ENCODE data around the gene GSTM5.
"Not testable (repeated sequence)": the region's sequence is repeated elsewhere in the genome, so short reads cannot be mapped to it uniquely, and the experiment has no call there.

GSTM5 gene

DNA sequence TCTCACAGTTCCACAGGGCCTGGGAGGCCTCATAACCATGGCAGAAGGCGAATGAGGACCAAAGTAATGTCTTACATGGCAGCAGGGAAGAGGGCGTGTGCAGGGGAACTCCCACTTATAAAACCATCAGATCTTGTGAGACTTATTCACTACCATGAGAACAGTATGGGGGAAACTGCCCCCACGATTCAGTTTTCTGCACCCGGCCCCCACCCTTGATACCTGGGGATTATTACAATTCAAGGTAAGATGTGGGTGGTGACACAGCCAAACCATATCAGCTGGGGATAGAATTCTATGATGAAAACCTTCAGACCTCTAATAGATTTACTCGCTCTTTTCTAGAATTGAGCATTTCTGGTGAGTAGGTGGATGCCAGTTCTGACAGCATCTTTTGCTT, 17.7 kb upstream of the GSTM5 start:
- not testable (repeated sequence) for DNase-seq

DNA sequence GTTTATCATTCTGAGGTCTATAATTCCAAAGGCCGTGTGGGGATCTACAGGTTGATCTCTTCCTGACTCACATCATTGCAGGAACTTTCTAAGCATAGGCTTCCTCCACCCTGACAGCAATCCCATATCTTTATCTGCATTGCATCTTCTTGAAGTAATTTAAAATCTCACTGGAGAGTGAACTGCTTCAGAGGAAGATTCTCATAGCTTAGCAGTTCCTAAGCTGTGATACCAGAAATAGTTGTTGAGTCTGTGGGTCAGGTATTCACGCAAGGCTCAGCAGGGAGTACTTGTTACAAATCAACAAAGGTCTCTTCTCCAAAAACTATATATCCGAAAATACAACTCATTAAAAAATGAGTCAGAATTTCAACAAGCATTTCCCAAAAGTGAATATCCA, 16.9 kb upstream of the GSTM5 start:
- not testable (repeated sequence) for DNase-seq

DNA sequence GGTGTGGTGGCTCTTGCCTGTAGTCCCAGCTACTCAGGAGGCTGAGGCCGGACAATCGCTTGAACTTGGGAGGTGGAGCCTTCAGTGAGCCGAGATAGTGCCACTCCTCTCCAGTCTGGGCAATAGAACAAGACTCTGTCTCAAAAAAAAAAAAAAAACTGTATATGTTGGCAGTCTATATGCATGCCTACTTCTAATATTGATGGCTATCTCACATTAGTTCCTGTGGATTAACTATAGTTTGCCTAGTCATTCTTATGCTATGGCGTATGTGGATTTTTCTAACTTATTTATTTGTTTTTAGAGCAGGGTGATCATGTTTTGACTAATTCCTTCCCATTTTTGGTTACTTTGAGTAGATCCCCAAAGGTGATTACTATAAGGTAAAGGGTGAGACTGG, 15.0 kb upstream of the GSTM5 start:
- DNase-seq: no peak

DNA sequence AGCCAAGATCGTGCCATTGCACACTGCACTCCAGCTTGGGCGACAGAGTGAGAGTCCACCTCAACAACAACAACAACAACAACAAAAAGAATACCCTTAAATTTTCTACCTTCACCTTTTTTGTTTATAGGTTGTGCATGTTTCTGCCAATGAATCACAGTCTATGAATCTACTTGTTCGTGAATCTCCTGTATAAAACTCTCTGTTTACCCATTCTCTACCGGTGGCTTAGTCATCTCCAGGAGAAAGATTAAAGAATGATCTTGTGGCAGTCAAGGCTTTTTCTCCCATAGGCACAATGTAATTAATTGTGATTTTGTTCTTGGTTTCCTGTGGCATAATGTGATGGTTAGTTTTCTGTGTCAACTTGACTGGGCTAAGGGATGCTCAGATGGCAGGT, 14.2 kb upstream of the GSTM5 start:
- DNase-seq: not testable (repeated sequence)

DNA sequence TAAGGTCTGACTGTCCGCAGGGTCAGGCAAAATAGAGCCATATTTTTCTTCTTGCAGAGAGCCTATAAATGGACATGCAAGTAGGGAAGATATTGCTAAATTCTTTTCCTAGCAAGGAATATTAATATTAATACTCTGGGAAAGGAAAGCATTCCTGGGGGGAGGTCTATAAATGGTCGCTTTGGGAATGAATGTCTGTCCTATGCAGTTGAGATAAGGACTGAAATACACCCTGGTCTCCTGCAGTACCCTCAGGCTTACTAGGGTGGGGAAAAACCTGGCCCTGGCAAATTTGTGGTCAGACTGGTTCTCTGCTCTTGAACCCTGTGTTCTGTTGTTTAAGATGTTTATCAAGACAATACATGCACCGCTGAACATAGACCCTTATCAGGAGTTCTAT, 9.1 kb upstream of the GSTM5 start:
- DNase-seq: not testable (repeated sequence)

DNA sequence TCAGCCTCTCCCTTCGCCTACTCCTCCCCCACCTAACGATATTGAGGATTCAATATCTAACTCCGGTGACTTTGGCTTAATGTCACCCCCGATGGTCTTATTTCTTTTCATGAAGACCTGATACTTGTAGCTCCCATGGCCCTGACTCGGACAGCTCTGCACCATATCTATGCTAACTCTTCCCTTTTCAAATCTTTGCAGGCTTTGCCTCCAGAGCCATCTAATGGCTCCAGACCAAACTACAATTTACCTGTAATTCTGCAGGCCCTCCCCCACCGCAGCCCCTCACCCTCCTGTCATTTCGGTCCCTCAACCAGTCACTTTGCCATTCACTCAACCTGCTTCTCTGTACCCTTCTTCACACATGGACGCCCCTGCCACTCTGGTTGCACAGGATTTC, 7.9 kb upstream of the GSTM5 start:
- DNase-seq: no peak

DNA sequence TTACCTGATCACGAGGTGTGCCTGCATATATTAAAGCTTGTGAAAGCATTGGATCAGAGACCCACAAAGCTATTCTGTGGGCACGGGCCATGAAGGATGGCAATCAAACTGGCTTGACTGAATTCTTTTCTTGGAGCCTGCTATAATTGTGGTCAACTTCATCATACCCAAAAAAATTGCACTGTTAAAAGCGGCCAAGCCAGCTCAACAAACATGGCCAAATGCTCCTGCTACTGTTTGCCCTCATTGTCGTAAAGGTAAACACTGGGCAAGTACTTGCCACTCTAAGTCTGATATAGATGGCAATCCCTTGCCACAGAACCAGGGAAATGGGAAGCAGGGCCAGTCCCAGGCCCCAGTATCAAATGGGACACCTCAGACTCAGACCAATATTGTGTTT, 6.6 kb upstream of the GSTM5 start:
- no peak for DNase-seq

DNA sequence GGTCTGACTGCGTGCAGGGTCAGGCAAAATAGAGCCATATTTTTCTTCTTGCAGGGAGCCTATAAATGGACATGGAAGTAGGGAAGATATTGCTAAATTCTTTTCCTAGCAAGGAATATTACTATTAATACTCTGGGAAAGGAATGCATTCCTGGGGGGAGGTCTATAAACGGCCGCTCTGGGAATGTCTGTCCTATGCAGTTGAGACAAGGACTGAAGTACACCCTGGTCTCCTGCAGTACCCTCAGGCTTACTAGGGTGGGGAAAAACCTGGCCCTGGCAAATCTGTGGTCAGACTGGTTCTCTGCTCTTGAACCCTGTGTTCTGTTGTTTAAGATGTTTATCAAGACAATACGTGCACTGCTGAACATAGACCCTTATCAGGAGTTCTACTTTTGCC, 3.1 kb upstream of the GSTM5 start:
- DNase-seq: not testable (repeated sequence)

DNA sequence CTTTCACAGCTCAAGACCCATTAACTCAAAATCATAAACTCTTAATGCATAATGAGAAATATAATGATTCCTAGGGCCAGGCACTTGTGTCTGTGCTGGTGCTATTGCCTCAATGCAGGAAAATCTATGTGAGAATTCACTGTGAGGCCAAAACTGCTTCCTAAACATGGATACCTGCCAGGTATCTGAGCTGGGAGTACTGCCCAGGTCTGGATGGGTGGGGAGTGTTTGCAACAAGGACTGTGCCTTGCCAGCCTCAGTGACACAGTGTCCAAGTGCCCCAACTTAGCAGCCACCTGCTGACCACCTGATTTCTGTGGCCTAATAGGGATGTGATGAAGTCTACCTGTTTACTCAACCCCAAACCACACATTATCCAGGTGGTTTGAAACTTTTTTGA, 2.2 kb upstream of the GSTM5 start:
- DNase-seq: not testable (repeated sequence)

DNA sequence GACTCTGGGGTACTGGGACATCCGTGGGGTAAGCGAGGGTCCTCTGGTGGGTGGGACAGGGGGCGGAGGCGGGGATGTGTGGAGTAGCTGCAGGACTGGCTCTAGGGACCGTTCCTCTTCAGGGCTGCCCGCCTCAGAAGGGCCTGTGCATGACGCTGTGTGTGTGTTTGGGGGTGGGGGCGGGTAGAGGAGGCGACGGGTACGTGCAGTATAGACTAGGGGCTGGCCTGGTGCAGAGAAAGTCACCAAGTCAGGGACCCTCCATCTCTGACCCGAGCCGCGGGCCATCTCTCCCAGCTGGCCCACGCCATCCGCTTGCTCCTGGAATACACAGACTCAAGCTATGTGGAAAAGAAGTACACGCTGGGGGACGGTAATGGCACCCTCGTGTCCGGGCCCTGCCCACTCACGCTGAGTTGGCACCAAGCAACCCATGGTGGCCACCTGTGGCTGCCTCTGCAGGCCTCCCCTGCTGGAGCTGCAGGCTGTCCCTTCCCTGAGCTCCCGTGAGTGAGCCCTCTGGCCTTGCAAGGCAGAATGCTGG, 342 bp downstream of the GSTM5 start:
- no peak for DNase-seq

DNA sequence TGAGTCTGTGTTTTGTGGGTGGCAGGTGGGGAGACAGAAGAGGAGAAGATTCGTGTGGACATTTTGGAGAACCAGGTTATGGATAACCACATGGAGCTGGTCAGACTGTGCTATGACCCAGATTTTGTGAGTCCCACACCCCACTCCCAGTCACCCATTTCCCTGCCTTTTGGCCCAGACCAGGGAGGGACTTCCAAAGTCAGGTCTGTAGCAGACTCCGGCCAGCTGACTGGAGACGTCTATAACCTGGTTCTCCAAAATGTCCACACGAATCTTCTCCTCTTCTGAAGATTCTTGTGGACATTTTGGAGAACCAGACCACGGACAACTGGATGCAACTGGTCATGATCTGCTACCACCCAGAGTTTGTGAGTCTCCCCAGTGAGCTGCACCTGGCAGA, 1.6 kb downstream of the GSTM5 start:
- DNase-seq: no peak

DNA sequence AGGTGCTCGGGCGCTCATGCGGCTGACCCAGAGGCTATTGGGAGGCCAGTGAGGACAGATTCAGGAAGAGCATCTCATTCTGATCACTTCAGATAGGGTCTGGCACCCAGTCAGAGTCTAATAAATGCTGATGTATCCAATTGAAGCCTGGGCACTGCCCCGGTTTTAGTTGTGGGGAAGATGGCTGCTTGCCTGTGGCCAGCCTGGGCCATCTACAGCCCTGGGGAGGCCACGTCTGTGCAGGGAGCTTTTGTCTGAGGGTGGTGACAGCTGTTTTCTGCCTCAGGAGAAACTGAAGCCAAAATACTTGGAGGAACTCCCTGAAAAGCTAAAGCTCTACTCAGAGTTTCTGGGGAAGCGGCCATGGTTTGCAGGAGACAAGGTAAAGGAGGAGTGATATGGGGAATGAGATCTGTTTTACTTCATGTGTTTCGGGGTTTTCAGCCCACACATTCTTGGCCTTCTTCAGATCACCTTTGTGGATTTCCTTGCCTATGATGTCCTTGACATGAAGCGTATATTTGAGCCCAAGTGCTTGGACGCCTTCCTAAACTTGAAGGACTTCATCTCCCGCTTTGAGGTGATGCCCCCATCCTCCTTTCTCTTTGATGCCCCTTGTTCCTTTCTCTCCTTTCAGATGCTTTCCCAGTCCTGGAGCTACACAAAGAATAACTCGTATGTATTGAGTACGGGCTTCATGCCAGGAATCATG, 2.8 kb downstream of the GSTM5 start:
- no peak for DNase-seq

DNA sequence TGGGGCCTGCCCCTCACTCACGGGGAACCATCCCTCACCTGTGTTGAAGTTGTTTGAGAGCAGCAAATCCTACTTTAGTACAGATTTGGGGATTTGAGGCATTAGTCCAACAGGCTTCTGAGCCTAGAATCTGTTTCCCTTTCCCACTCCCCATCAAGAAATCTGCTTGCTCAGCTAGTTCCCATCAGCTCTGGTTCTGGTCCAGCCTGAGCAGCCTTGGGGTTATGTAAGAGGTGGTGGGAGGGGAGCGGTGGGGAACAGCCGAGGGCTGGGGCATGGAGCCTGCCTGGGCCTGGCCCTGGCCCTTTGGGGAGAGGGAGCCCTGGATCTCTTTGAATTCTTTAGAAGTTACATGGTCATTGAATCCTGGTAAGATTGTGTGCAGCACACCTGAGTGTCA, 4.1 kb downstream of the GSTM5 start:
- DNase-seq: no peak

DNA sequence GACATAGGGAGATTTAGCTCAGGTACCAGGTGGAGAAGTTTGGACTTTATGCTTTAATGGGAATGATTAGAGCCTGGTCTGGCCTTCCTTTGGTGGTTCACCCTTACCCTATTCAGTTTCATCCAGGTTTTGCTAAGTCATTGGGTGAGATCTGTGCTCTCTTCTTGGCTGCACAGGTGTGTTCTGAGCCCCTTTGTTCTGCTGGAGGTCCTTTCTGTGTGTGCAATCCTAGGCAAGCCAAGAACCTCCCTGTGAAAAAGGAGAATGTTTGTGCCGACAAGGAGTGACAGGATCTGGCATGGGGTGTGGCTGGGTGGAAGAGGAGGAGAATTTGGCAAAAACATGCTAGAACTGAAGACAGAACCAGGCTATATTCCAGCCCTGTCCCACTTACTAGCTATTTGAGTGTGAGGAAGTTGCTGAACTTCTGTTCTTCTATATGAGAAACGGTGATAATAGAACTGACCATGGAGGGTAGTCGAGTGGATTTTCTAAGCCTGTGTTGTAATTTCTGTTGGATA, 4.6 kb downstream of the GSTM5 start:
- DNase-seq: no peak

DNA sequence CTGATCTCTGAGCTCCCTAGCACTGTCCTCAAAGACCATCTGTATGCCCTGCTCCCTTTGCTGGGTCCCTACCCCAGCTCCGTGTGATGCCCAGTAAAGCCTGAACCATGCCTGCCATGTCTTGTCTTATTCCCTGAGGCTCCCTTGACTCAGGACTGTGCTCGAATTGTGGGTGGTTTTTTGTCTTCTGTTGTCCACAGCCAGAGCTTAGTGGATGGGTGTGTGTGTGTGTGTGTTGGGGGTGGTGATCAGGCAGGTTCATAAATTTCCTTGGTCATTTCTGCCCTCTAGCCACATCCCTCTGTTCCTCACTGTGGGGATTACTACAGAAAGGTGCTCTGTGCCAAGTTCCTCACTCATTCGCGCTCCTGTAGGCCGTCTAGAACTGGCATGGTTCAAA, 5.7 kb downstream of the GSTM5 start:
- DNase-seq: no peak

DNA sequence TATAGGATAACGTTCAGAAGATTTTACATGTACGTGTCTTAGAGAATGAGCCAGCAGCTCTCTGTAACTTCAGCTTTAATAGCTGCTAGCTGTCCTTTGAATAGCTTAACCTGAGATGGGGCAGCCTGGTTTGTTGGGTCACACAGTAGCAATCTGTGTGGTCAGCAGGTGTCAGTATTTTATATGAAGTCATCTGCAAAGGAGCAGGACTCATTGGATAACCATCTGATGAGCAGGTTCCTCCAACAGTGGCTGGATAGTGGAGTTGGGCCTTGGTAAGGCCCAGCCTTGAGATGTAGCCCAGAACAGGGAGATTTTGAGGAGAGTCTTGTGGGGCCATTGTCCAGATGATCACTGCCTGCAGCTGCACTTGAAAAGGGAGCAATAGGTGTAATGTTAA, 6.4 kb downstream of the GSTM5 start:
- DNase-seq: no peak

DNA sequence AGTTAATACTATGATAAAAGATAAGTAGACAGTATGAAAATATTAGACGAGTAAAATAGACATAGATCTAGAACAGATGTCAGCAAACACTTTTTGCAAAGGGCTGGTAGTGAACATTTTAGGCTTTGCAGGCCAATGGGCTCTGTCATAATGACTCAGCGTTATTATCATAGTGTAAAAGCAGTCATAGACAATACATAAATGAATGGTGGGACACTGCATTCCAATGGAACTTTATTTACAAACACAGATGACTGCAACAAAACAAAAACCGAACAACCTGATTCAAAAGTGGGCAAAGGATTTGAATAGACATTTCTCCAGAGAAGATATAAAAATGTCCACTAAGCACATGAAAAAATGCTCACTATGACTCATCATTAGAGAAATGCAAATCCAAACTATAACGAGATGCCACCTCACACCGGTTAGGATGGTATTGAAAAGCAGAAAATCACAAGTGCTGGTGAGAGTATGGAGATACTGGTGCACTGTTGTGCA, 7.3 kb downstream of the GSTM5 start:
- DNase-seq: no peak

DNA sequence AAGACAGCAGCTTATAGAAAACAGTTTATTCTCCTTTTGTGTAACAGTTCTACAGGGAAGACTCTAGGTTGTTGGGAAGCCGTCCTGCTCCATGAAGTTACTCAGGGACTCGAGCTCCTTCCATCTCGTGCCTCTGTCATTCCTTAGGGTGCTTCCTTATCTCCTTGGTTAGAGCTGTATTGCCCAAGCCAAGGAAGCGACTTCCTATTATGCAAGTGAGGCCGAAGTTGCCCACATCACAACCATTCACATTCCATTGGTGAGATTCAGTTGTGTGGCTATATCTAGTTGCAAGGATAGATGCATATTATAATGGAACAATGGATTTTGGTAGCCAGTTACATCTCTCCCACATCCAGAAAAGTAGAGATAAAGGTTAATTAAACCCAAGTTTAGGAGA, 9.0 kb downstream of the GSTM5 start:
- no peak for DNase-seq

DNA sequence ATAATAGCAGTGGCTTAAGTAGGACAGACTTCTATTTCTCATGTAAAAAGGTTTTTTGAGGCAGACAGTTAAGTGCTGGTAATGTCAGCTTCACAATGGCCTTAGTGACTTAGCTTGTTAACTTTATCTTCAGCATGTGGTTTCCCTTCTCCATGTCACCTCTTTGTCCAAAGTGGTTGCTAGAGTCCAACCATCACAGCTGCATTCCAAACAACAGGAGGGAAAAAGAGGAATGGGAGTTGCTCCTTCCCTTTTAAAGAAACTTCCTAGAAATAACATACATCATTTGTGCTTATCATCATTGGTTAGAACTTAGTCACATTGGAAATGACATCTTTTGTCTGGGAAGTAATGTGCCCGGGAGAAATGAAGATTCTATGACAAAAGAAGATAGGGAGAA, 9.9 kb downstream of the GSTM5 start:
- DNase-seq: no peak

DNA sequence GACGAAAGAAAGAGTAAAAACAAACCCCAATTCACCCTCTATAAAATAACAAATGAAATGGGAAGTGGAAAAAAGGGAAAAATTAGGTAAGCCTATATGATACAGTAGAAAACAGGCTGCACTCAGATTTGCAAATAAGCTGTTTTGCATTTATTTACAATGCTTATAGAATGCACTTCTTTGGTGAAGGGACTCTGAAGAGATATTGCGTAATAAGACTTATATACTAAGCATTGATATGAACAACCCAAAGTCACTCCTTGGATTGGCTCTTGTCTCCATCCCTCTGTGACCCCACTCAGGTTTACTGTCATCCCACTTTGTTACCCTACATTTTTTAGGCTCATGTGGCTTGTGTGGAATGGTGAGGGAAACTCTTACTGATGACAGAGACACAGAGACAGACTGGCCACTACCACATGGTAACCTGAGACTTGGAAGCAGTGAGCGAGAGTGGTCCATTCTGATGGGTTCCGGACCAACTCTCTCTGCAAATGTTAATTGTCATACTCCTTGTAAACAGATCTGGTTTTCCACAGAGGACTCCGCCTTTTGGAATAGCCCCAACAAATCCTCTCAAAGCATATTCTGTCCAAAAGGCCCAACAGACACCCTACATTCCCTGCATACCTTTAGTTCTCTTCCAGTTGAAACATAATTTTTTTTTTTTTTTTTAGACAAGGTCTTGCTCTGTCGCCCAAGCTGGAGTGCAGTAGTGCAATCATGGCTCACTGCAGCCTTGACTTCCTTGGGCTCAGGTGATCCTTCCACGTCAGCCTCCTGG, 11.0 kb downstream of the GSTM5 start:
- no peak for DNase-seq

DNA sequence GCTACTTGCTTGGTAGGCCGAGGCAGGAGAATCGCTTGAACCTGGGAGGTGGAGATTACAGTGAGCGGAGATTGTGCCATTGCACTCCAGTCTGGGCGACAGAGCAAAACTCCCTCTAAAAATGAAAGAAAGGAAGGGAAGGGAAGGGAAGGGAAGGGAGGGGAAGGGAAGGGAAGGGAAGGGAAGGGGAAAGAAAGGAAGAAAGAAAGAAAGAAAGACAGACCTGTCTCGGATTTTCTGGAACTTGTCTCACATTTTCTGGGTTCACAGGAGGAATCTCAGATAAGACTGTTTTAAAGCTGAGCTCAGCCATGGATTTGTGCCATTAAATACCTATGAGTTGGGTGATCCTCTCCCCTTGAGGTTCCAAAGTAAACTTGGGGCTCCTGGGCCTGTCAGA, 12.9 kb downstream of the GSTM5 start:
- no peak for DNase-seq

DNA sequence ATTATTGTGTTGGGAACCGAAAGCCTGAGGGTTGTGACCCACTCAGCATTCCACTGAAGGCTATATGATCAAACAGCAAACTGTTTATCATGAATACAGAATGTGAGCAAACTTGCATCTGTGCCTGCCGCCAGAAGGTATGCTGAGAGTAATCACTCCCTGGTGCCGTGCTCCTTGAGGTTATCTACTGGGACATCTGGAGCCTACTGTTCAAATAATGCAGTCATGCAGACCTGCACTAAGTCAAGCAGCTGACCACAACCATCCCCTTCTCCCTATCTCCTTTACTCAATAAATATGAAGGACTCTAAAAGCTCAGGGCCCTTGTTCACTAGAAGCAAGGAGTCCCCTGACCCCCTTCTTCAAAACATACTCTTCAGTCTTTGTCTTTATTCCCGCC, 13.5 kb downstream of the GSTM5 start:
- no peak for DNase-seq

DNA sequence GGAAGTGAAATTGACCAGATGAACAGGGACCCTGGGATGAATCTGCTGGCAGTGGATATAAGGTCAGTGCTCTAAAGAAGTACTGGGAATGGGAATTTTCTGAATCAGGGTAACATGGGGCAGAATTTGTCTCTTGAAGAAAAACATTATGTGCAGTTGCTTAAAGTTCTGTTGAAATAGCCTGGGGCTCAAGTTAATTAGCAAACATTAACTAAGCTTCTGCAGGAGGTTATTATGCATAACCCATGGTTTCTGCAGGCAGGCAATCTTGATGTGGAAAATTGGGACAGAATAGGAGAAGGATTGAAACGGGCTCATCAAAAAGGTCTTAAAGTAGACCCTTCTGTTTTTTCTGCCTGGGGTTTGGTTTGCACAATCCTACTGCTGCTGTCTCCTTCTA, 14.0 kb downstream of the GSTM5 start:
- no peak for DNase-seq
